Activated naive CD4-positive, alpha-beta T cell treated with Interleukin-2 at 50 U/mL for 16 hours (primary cell): ENCODE results near the gene DCLK1.

ENCODE experiments used
- DNase-seq: peaks from one replicate; pipeline ENCODE4 v3.0.0-alpha.2; 2020

DCLK1 gene

GRCh38 chr13:35930665-35931631 is 200.2 kb downstream of the DCLK1 start:
- DNase-seq, result no peak

- no peak for DNase-seq
These were observed 203.6 kb downstream of the DCLK1 start for GRCh38 chr13:35927567-35928021.

- no peak for DNase-seq
These were observed 204.2 kb downstream of the DCLK1 start for GRCh38 chr13:35926859-35927530.

- DNase-seq, result no peak
These were observed 205.5 kb downstream of the DCLK1 start for GRCh38 chr13:35925669-35926068.

- DNase-seq, result no peak
These were observed 207.8 kb downstream of the DCLK1 start for GRCh38 chr13:35923347-35923746.

- no peak for DNase-seq
These were observed 210.4 kb downstream of the DCLK1 start for GRCh38 chr13:35920816-35921215.

- no peak for DNase-seq
These were observed 213.1 kb downstream of the DCLK1 start for GRCh38 chr13:35917942-35918645.

GRCh38 chr13:35917252-35917941 is 213.8 kb downstream of the DCLK1 start:
- DNase-seq, result no peak

- DNase-seq, result no peak
These were observed 215.0 kb downstream of the DCLK1 start for GRCh38 chr13:35916146-35916545.

- DNase-seq, result no peak
These were observed 216.5 kb downstream of the DCLK1 start for GRCh38 chr13:35914662-35915061.

- no peak for DNase-seq
These were observed 218.3 kb downstream of the DCLK1 start for GRCh38 chr13:35912841-35913240.

GRCh38 chr13:35909837-35910540 is 221.2 kb downstream of the DCLK1 start:
- DNase-seq, result no peak

GRCh38 chr13:35909091-35909490 is 222.1 kb downstream of the DCLK1 start:
- no peak for DNase-seq

- DNase-seq, result no peak
These were observed 223.0 kb downstream of the DCLK1 start for GRCh38 chr13:35908226-35908625.

GRCh38 chr13:35906636-35907035 is 224.5 kb downstream of the DCLK1 start:
- DNase-seq, result no peak

- no peak for DNase-seq
These were observed 228.1 kb downstream of the DCLK1 start for GRCh38 chr13:35903075-35903474.

- DNase-seq, result no peak
These were observed 233.1 kb downstream of the DCLK1 start for GRCh38 chr13:35898041-35898440.

GRCh38 chr13:35894636-35895035 is 236.5 kb downstream of the DCLK1 start:
- DNase-seq, result no peak

- no peak for DNase-seq
These were observed 238.1 kb downstream of the DCLK1 start for GRCh38 chr13:35892837-35893814.

- DNase-seq, result no peak
These were observed 239.4 kb downstream of the DCLK1 start for GRCh38 chr13:35891507-35892441.
